HCT116 (cell line): ENCODE results near the gene TXLNB. TPM values are rescaled to one million over a fixed set of nuclear protein-coding genes. Genes with fewer than 3 reads are reported as not detected.

Experiments used
- ATAC-seq: fragments of 200-7000 bp; cut with Tn5 transposase; 2 replicates; pipeline ENCODE4 v1.9.1; 2020; ENCODE audit warnings: mild to moderate bottlenecking, moderate library complexity
- BruUV-seq: library from RNA; stranded (reverse); fragments of 400-500 nt; replicated peaks from 2 replicates; lab custom pipeline; 2021; lab: Mats Ljungman, UMichigan
- CTCF ChIA-PET: fragments of 300-600 bp; sonication (Branson Sonifier 250); formaldehyde crosslinking; loops from one replicate; lab custom pipeline; 2021; ENCODE audit warnings: antibody characterized with exemption; lab: Charles Lee
- POLR2A ChIA-PET: fragments of 300-600, 350-600 bp; sonication (Branson Sonifier 250); formaldehyde crosslinking; loops from one replicate; lab custom pipeline; 2021; ENCODE audit warnings: antibody characterized with exemption; lab: Charles Lee
- RAD21 ChIA-PET, 2 experiments: fragments of 300-600 bp; sonication (Branson Sonifier 250); formaldehyde crosslinking; loops; one replicate each; lab custom pipeline; 2023; ENCODE audit warnings: low total read pairs in 2 of 2; ENCODE audit not compliant: uncharacterized antibody in 2 of 2, unreplicated experiment in 2 of 2, low non-redundant PET in 1 of 2; lab: Charles Lee
- DNase-seq: peaks from one replicate; pipeline ENCODE4 v3.0.0-alpha.2; 2010; ENCODE audit warnings: low read depth, low spot score
- H2AFZ ChIP-seq: fragments of 200-600 bp; shearing (Covaris generic), sonication (generic); 2 replicates; pipeline ENCODE4 v1.6.1; 2017; ENCODE audit warnings: low read depth, mixed run types, mixed read lengths, antibody characterized with exemption, low read length; ENCODE audit not compliant: poor library complexity, severe bottlenecking
- H3K27ac ChIP-seq: 2 replicates; pipeline ENCODE4 v1.5.1; 2012; ENCODE audit warnings: low read depth, low read length
- H3K27me3 ChIP-seq: fragments of 200-600 bp; sonication (generic); 2 replicates; pipeline ENCODE4 v1.6.1; 2016; ENCODE audit warnings: mixed run types, low read length, mixed read lengths; ENCODE audit not compliant: insufficient read depth
- H3K36me3 ChIP-seq, 2 experiments: fragments of 200-500 bp in 1 of 2; fragments of 200-600 bp in 1 of 2; sonication (Bioruptor generic) in 1 of 2; sonication (generic) in 1 of 2; 2 replicates each; pipeline versions ENCODE4 v1.5.1 to v1.6.1; 2014 to 2016; ENCODE audit warnings: low read length in 2 of 2, inconsistent platforms in 1 of 2, mixed read lengths in 1 of 2, mixed run types in 1 of 2; ENCODE audit not compliant: insufficient read depth in 2 of 2, control insufficient read depth in 1 of 2
- H3K4me1 ChIP-seq, 2 experiments: fragments of 200-600 bp in 1 of 2; sonication (generic) in 1 of 2; 2 replicates each; pipeline versions ENCODE4 v1.5.1 to v1.6.1; 2012 to 2017; ENCODE audit warnings: low read length in 2 of 2, inconsistent platforms in 1 of 2, mild to moderate bottlenecking in 1 of 2, mixed read lengths in 1 of 2, mixed run types in 1 of 2, moderate library complexity in 1 of 2; ENCODE audit not compliant: insufficient read depth in 2 of 2, control insufficient read depth in 1 of 2
- H3K4me2 ChIP-seq: fragments of 200-600 bp; sonication (generic); 2 replicates; pipeline ENCODE4 v1.6.1; 2017; ENCODE audit warnings: mixed run types, low read length, mixed read lengths
- H3K4me3 ChIP-seq, 2 experiments: fragments of 200-600 bp in 1 of 2; sonication (generic) in 1 of 2; replicated peaks in 1 of 2; 2 replicates each; pipeline ENCODE4 v1.5.1; 2011 to 2016; ENCODE audit warnings: low read length in 2 of 2, control low read depth in 1 of 2, low read depth in 1 of 2, mild to moderate bottlenecking in 1 of 2, mixed read lengths in 1 of 2, mixed run types in 1 of 2
- H3K79me2 ChIP-seq: fragments of 200-600 bp; sonication (generic); 2 replicates; pipeline ENCODE4 v1.6.1; 2017; ENCODE audit warnings: mild to moderate bottlenecking, mixed run types, low read length, moderate library complexity, mixed read lengths; ENCODE audit not compliant: insufficient read depth
- H3K9ac ChIP-seq: fragments of 200-600 bp; sonication (generic); 2 replicates; pipeline ENCODE4 v1.6.1; 2016; ENCODE audit warnings: low read length, mixed read lengths
- H3K9me2 ChIP-seq: fragments of 200-600 bp; sonication (generic), shearing (Covaris generic); 2 replicates; pipeline ENCODE4 v1.6.1; 2017; ENCODE audit warnings: mixed run types, mild to moderate bottlenecking, moderate library complexity; ENCODE audit not compliant: insufficient read depth
- H3K9me3 ChIP-seq, 2 experiments: fragments of 200-500 bp in 1 of 2; fragments of 200-600 bp in 1 of 2; sonication (Bioruptor generic) in 1 of 2; sonication (generic) in 1 of 2; 2 replicates each; pipeline ENCODE4 v1.6.1; 2014 to 2017; ENCODE audit warnings: low read length in 2 of 2, mixed read lengths in 2 of 2, inconsistent platforms in 1 of 2, low read depth in 1 of 2, mild to moderate bottlenecking in 1 of 2, mixed run types in 1 of 2, moderate library complexity in 1 of 2; ENCODE audit not compliant: control insufficient read depth in 1 of 2, insufficient read depth in 1 of 2
- H4K20me1 ChIP-seq: fragments of 200-600 bp; sonication (generic), shearing (Covaris generic); 2 replicates; pipeline ENCODE4 v1.6.1; 2017; ENCODE audit warnings: mixed run types, mild to moderate bottlenecking, moderate library complexity; ENCODE audit not compliant: insufficient read depth
- ATF3 ChIP-seq: IDR thresholded peaks from 2 replicates; pipeline ENCODE4 v1.6.1; 2012
- CEBPB ChIP-seq: IDR thresholded peaks from 2 replicates; pipeline ENCODE4 v1.6.1; 2012; ENCODE audit warnings: low read depth
- EGR1 ChIP-seq: IDR thresholded peaks from 2 replicates; pipeline ENCODE4 v1.6.1; 2012; ENCODE audit warnings: low read depth
- ELF1 ChIP-seq: IDR thresholded peaks from 2 replicates; pipeline ENCODE4 v1.6.1; 2012; ENCODE audit warnings: low read depth, borderline replicate concordance
- EZH2phosphoT487 ChIP-seq: fragments of 200-600 bp; IDR thresholded peaks from 2 replicates; pipeline ENCODE4 v1.6.1; 2018; ENCODE audit warnings: antibody characterized with exemption, borderline replicate concordance
- FOSL1 ChIP-seq: IDR thresholded peaks from 2 replicates; pipeline ENCODE4 v1.6.1; 2012; ENCODE audit warnings: low read depth
- MAX ChIP-seq: IDR thresholded peaks from 2 replicates; pipeline ENCODE4 v1.6.1; 2012
- POLR2A ChIP-seq: IDR thresholded peaks from 2 replicates; pipeline ENCODE4 v1.7.0; 2011; ENCODE audit warnings: borderline replicate concordance; ENCODE audit not compliant: insufficient read depth, insufficient read length; ENCODE audit errors: extremely low read depth
- RAD21 ChIP-seq: IDR thresholded peaks from 2 replicates; pipeline ENCODE4 v1.6.1; 2012; ENCODE audit warnings: low read depth, mild to moderate bottlenecking
- SIN3A ChIP-seq: IDR thresholded peaks from 2 replicates; pipeline ENCODE4 v1.6.1; 2012; ENCODE audit warnings: low read depth
- SP1 ChIP-seq: IDR thresholded peaks from 2 replicates; pipeline ENCODE4 v1.6.1; 2012; ENCODE audit warnings: low read depth
- SRF ChIP-seq: IDR thresholded peaks from 2 replicates; pipeline ENCODE4 v1.6.1; 2012; ENCODE audit warnings: low read depth
- TCF7L2 ChIP-seq: IDR thresholded peaks from 2 replicates; pipeline ENCODE4 v1.7.0; 2011; ENCODE audit warnings: borderline replicate concordance, inconsistent platforms; ENCODE audit not compliant: insufficient read depth, insufficient read length; ENCODE audit errors: extremely low read depth
- ZBTB33 ChIP-seq: IDR thresholded peaks from 2 replicates; pipeline ENCODE4 v1.6.1; 2011; ENCODE audit warnings: mild to moderate bottlenecking, low read length, moderate library complexity; ENCODE audit not compliant: insufficient replicate concordance; ENCODE audit errors: extremely low read depth
- ZFX ChIP-seq: fragments of 450-650 bp; IDR thresholded peaks from 2 replicates; pipeline ENCODE4 v1.6.1; 2017
- ZNF274 ChIP-seq: fragments of 200-500 bp; sonication (Bioruptor generic); IDR thresholded peaks from 2 replicates; pipeline ENCODE4 v1.6.1; 2014; ENCODE audit warnings: mild to moderate bottlenecking, low read depth, low read length, inconsistent platforms
- intact Hi-C: fragments of 100-400 bp; cut with micrococcal nuclease; formaldehyde crosslinking; loops from 2 replicates; pipeline ENCODE4 v1.10.0; 2022
- total RNA-seq: library from RNA; stranded (reverse); gene quantifications from one replicate; pipeline ENCODE4 v1.2.1, GENCODE V29; 2021; ENCODE audit not compliant: unreplicated experiment
- TF ChIP-seq, protein P1 (sequence below), 3 experiments: fragments of 200-600 bp in 1 of 3; sonication (generic) in 1 of 3; IDR thresholded peaks in 2 of 3; conservative IDR thresholded peaks in 1 of 3; 2 replicates each; pipeline ENCODE4 v1.5.1; 2012 to 2017; ENCODE audit warnings: low read depth in 2 of 3, low read length in 2 of 3, antibody characterized with exemption in 1 of 3, borderline replicate concordance in 1 of 3, control low read depth in 1 of 3, mild to moderate bottlenecking in 1 of 3, mixed read lengths in 1 of 3, mixed run types in 1 of 3, moderate library complexity in 1 of 3; ENCODE audit not compliant: insufficient read depth in 1 of 3

The TXLNB gene
- total RNA-seq, 1 experiment from 2014 or later: 0.05 TPM

DNA sequence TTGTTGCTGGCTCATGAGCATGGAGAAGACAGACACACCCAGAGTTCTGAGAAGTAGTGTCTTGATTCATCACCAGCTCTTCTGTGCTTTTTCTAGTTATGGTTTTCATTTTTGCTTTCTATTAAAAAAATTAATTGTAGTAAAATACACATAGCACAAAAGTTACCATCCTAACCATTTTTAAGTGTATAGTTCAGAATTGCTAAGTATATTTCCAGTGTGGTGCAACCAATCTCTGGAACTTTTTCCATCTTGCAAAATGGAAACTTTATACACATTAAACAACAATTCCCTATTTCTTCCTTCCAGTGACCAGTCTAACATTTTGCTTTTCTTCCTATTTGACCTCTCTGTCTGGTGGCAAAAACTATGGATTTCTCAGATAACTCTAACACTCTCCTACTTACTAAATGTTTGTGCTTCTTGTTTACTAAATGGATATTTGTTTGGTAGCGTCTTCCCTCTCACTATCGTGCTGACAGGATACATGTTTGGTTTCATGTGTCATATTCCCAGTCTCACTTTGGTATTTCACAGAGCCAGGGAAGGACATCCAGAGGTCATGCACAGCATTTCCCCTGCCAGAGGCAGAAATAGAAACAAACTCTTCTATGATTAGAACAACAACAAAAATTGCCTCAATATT lies 40.6 kb downstream of the TXLNB start:
- intact Hi-C loops: no loop called here
- DNase-seq (no peak), ATAC-seq (no peak)
- no TSS peak for BruUV-seq
- TF ChIP-seq ZFX: no peak
- TF ChIP-seq TCF7L2: no peak
- TF ChIP-seq SP1: no peak
- no peak for TF ChIP-seq ZNF274
- no peak for TF ChIP-seq ELF1
- no peak for TF ChIP-seq POLR2A
- no peak for TF ChIP-seq SRF
- TF ChIP-seq SIN3A: no peak
- no peak for TF ChIP-seq ZBTB33
- TF ChIP-seq, protein P1, sequence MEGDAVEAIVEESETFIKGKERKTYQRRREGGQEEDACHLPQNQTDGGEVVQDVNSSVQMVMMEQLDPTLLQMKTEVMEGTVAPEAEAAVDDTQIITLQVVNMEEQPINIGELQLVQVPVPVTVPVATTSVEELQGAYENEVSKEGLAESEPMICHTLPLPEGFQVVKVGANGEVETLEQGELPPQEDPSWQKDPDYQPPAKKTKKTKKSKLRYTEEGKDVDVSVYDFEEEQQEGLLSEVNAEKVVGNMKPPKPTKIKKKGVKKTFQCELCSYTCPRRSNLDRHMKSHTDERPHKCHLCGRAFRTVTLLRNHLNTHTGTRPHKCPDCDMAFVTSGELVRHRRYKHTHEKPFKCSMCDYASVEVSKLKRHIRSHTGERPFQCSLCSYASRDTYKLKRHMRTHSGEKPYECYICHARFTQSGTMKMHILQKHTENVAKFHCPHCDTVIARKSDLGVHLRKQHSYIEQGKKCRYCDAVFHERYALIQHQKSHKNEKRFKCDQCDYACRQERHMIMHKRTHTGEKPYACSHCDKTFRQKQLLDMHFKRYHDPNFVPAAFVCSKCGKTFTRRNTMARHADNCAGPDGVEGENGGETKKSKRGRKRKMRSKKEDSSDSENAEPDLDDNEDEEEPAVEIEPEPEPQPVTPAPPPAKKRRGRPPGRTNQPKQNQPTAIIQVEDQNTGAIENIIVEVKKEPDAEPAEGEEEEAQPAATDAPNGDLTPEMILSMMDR (IDR thresholded peaks at IDR 0.05 in 2 of 3, conservative IDR thresholded peaks at IDR 0.05 in 1 of 3; ENCODE audit: borderline replicate concordance in 1 of 3, insufficient read depth in 1 of 3, low read depth in 2 of 3, low read length in 2 of 3): no peak
- no peak for TF ChIP-seq EZH2phosphoT487
- TF ChIP-seq EGR1: no peak
- TF ChIP-seq CEBPB: no peak
- no peak for TF ChIP-seq FOSL1
- TF ChIP-seq ATF3: no peak
- TF ChIP-seq MAX: no peak
- TF ChIP-seq RAD21: no peak
- H3K9me3 ChIP-seq: no peaks in the 10 kb centered on the region
- H3K9ac ChIP-seq: no peak overlapping the region
- H3K4me2 ChIP-seq: no peak overlapping the region
- H3K79me2 ChIP-seq: no peaks in the 10 kb centered on the region
- H3K4me1 ChIP-seq: no peaks in the 10 kb centered on the region
- H4K20me1 ChIP-seq: no peaks in the 10 kb centered on the region
- CTCF ChIA-PET: interaction anchor here (0.9 to 1.6 kb wide), 5 partner anchors 10 to 32 kb away, joined by 3 to 6 read pairs (median 3); no protein-coding TSS in a partner anchor
- H3K4me3 ChIP-seq: no peak overlapping the region
- RAD21 ChIA-PET: interaction anchor here in 1 of 2 experiments (1.3 kb wide), 1 partner anchor 113 kb away, joined by 6 read pairs; no protein-coding TSS in a partner anchor
- no peak overlapping the region for H3K27ac ChIP-seq
- no peaks in the 10 kb centered on the region for H3K36me3 ChIP-seq
- POLR2A ChIA-PET: no interaction called here
- no peaks in the 10 kb centered on the region; the same call in 1 of the 2 replicates for H3K9me2 ChIP-seq
- no peaks in the 10 kb centered on the region for H3K27me3 ChIP-seq
- H2AFZ ChIP-seq: peak overlapping the region; percentile 56
